Parathyroid adenoma (tissue), 2 donors: Measurements from ENCODE around the gene FRAS1.

Experiments used
- H2AFZ ChIP-seq: fragments of 300-600 bp; sonication (generic); one replicate; pipeline ENCODE4 v1.7.0; 2017; ENCODE audit warnings: antibody characterized with exemption, mild to moderate bottlenecking
- H3K27ac ChIP-seq: fragments of 300-600 bp; sonication (generic); one replicate; pipeline ENCODE4 v1.7.0; 2017
- H3K27me3 ChIP-seq: fragments of 300-600 bp; sonication (generic); one replicate; pipeline ENCODE4 v1.7.0; 2017; ENCODE audit warnings: low read length; ENCODE audit not compliant: control insufficient read depth, insufficient read depth
- H3K36me3 ChIP-seq: fragments of 300-600 bp; sonication (generic); one replicate; pipeline ENCODE4 v1.7.0; 2017; ENCODE audit warnings: low read length; ENCODE audit not compliant: control insufficient read depth, insufficient read depth
- H3K4me1 ChIP-seq: fragments of 300-600 bp; sonication (generic); one replicate; pipeline ENCODE4 v1.7.0; 2017; ENCODE audit warnings: control low read depth
- H3K4me2 ChIP-seq: fragments of 300-600 bp; sonication (generic); one replicate; pipeline ENCODE4 v1.7.0; 2017; ENCODE audit warnings: low read length
- H3K4me3 ChIP-seq: fragments of 300-600 bp; sonication (generic); one replicate; pipeline ENCODE4 v1.7.0; 2017; ENCODE audit warnings: low read depth, low read length
- H3K79me2 ChIP-seq: fragments of 300-600 bp; sonication (generic); one replicate; pipeline ENCODE4 v1.7.0; 2017; ENCODE audit warnings: control low read depth
- H3K9ac ChIP-seq: fragments of 300-600 bp; sonication (generic); one replicate; pipeline ENCODE4 v1.7.0; 2017; ENCODE audit warnings: mild to moderate bottlenecking
- H3K9me3 ChIP-seq: fragments of 300-600 bp; sonication (generic); one replicate; pipeline ENCODE4 v1.7.0; 2017; ENCODE audit warnings: low read length; ENCODE audit not compliant: control insufficient read depth
- CTCF ChIP-seq: fragments of 300-600 bp; sonication (generic); IDR thresholded peaks from one replicate; pipeline ENCODE4 v1.7.0; 2017; ENCODE audit warnings: antibody characterized with exemption, mild to moderate bottlenecking
- donor health status: primary hyperparathyroidism.

The FRAS1 gene

DNA sequence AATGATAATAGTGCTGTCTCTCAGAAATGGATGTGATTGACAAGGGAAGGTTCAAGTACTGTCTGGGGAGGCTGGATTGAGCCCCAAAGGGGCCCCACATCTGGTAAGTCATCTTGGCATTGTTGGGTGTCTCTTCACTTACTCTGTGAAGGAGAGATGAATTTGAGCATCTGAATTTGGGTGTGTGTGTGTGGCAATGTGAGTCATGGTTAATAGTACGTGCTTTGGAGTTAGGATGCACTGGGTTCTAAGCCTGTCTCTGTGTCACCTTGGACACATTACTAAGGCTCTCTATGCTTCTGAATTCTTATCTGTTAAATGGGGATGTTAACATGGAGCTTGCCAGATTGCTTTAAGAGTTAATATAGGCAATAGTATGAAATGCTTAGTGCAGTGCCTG, 80.4 kb downstream of the FRAS1 start:
- Histone ChIP-seq H3K4me3 (no peak overlapping the region), H3K4me2 (no peak overlapping the region), H2AFZ (no peak overlapping the region), H3K79me2 (no peaks in the 10 kb centered on the region), H3K27ac (no peak overlapping the region), H3K27me3 (no peaks in the 10 kb centered on the region), H3K36me3 (no peaks in the 10 kb centered on the region), H3K9ac (no peak overlapping the region), H3K9me3 (no peaks in the 10 kb centered on the region), H3K4me1 (no peaks in the 10 kb centered on the region)
- no peak for TF ChIP-seq CTCF

- Histone ChIP-seq H3K4me3 (no peak overlapping the region), H3K36me3 (no peaks in the 10 kb centered on the region), H3K4me2 (no peak overlapping the region), H3K9me3 (no peaks in the 10 kb centered on the region), H3K4me1 (no peaks in the 10 kb centered on the region), H3K27ac (no peak overlapping the region), H3K27me3 (no peaks in the 10 kb centered on the region), H3K79me2 (no peaks in the 10 kb centered on the region), H2AFZ (no peak overlapping the region), H3K9ac (no peak overlapping the region)
- TF ChIP-seq CTCF: no peak
These were observed 81.1 kb downstream of the FRAS1 start for GRCh38 chr4:78138252-78138651.

DNA sequence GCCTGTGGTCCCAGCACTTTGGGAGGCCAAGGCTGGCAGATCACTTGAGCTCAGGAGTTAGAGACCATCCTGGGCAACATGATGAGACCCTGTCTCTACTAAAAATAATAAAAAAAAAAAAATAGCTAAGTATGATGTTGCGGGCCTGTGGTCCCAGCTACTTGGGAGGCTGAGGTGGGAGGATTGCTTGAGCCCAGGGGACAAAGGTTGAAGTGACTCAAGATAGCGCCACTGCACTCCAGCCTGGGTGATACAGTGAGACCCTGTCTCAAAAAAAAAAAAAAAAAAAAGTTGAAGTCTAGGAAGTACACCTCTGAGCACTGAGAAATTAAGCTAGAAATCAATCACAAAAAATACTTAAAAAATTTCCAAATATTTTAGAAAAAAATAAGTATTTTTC, 86.5 kb downstream of the FRAS1 start:
- Histone ChIP-seq H3K4me1 (no peaks in the 10 kb centered on the region), H3K36me3 (no peaks in the 10 kb centered on the region), H2AFZ (no peak overlapping the region), H3K9ac (no peak overlapping the region), H3K27ac (no peak overlapping the region), H3K4me2 (no peak overlapping the region), H3K4me3 (no peak overlapping the region), H3K79me2 (no peaks in the 10 kb centered on the region), H3K9me3 (no peaks in the 10 kb centered on the region), H3K27me3 (no peaks in the 10 kb centered on the region)
- TF ChIP-seq CTCF: no peak

DNA sequence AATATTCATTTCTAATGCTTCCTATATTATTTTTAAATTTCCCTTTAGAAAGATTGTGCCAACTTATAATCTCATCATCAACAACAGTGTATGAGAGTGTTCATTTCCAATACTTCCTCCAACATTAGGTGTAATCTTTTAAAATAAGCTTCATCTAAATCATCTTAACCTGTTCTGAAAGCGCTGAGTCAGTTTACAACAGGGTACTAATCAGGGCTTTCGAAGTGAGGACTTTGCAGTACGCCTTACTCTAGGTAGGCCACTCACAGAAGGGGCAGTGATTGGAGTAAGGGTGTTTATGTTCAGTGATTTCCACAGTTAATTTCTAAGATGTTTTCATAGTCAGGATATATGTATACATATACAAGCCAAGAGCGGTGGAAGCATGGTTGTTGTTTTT, 87.9 kb downstream of the FRAS1 start:
- Histone ChIP-seq H3K27me3 (no peaks in the 10 kb centered on the region), H3K4me1 (peaks cover 4% of the 10 kb centered on the region), H3K4me2 (no peak overlapping the region), H3K9me3 (no peaks in the 10 kb centered on the region), H3K9ac (no peak overlapping the region), H3K79me2 (no peaks in the 10 kb centered on the region), H3K4me3 (no peak overlapping the region), H3K27ac (no peak overlapping the region), H2AFZ (no peak overlapping the region), H3K36me3 (no peaks in the 10 kb centered on the region)
- no peak for TF ChIP-seq CTCF

- Histone ChIP-seq H3K4me2 (no peak overlapping the region), H3K36me3 (no peaks in the 10 kb centered on the region), H3K4me1 (peaks cover 8% of the 10 kb centered on the region), H3K9me3 (no peaks in the 10 kb centered on the region), H2AFZ (no peak overlapping the region), H3K9ac (no peak overlapping the region), H3K4me3 (no peak overlapping the region), H3K79me2 (no peaks in the 10 kb centered on the region), H3K27ac (no peak overlapping the region), H3K27me3 (no peaks in the 10 kb centered on the region)
- no peak for TF ChIP-seq CTCF
These were observed 88.5 kb downstream of the FRAS1 start for GRCh38 chr4:78145622-78146021.
